ENCODE results near the gene TCF4.

The TCF4 gene

DNA sequence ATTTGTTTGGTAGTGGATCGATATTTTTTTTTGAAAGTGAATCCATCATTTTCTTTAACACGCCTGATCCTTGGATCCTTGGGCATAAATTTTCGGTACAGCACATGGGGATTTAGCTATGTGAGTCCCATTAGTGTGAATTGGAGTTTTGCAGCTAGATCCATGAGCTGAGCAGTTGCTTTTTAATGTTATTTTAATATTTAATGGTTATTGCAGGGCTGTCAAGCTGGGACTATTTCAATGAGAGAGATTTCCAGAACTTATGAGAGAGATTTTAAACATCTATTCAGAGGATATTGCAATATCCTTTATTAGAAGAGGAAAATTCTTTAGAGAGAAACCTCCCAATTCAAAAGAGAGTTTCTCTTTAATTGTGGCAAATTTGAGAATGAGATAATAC, 35.6 kb upstream of the TCF4 start:
- H3K14ac ChIP-seq (ENCODE audit: low read length): no peak overlapping the region
- no peaks in the 10 kb centered on the region for H3K4me1 ChIP-seq (ENCODE audit: control insufficient read depth in 1 of 2, insufficient read depth in 2 of 2, low read length in 2 of 2)
- H4K8ac ChIP-seq (ENCODE audit: low read depth, low read length): no peak overlapping the region
- no peak overlapping the region for H4K91ac ChIP-seq (ENCODE audit: low read depth, low read length)
- no peak for DNase-seq
- no peak overlapping the region for H2BK5ac ChIP-seq (ENCODE audit: low read depth, low read length, poor library complexity)
- no peak overlapping the region for H2BK12ac ChIP-seq (ENCODE audit: low read length)
- H3K23ac ChIP-seq (ENCODE audit: low read length): no peak overlapping the region
- H2BK120ac ChIP-seq (ENCODE audit: insufficient read depth, low read length, poor library complexity): no peak overlapping the region
- H3K4me3 ChIP-seq (ENCODE audit: low read depth, low read length): no peak overlapping the region
- no peak overlapping the region for H3K4ac ChIP-seq (ENCODE audit: low read depth, low read length)
- H4K12ac ChIP-seq (ENCODE audit: low read depth, low read length): no peak overlapping the region
- H3K79me1 ChIP-seq (ENCODE audit: low read length): no peaks in the 10 kb centered on the region
- H2AFZ ChIP-seq (ENCODE audit: insufficient read depth, low read length, poor library complexity): no peak overlapping the region
- H3K79me2 ChIP-seq (ENCODE audit: control insufficient read depth, insufficient read depth, low read length, poor library complexity): no peaks in the 10 kb centered on the region
- WGBS (ENCODE audit: extremely low coverage, insufficient coverage, insufficient read length): 100% methylated on average over 1 of the region's 3 CpGs
- no peak overlapping the region for H3K18ac ChIP-seq (ENCODE audit: low read length)
- no peaks in the 10 kb centered on the region for H3K27me3 ChIP-seq (ENCODE audit: insufficient read depth, low read length)
- H3K36me3 ChIP-seq (ENCODE audit: control insufficient read depth in 1 of 2, insufficient read depth in 2 of 2, low read length in 2 of 2): no peaks in the 10 kb centered on the region
- H3K9ac ChIP-seq (ENCODE audit: low read length): no peak overlapping the region
- no peak overlapping the region for H2AK5ac ChIP-seq (ENCODE audit: low read length)
- no peaks in the 10 kb centered on the region for H3K9me3 ChIP-seq (ENCODE audit: insufficient read depth, low read depth, low read length)
- H3K4me2 ChIP-seq (ENCODE audit: low read length): no peak overlapping the region
- no peak overlapping the region for H3K27ac ChIP-seq (ENCODE audit: low read depth, low read length)

DNA sequence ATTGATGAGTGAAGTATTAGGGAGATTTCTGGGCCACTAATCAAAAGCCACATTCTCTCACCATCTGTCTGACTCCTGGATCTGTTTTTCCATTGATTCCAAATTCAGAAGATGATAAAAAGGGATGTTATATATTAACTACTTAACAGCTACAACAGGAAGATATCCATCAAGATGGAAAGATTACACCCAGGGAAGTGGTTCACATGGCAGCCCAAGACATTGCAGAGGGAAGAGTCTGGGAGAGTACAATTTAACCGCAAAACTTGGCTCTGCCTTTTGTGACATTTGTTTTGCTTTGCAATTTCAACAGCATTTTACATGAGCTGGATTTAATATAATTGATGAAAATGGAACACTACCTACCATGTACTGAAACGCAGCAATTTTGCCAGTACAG, 22.5 kb upstream of the TCF4 start:
- Histone ChIP-seq H4K8ac (ENCODE audit: low read depth, low read length) (no peak overlapping the region), H3K36me3 (ENCODE audit: control insufficient read depth in 1 of 2, insufficient read depth in 2 of 2, low read length in 2 of 2) (no peaks in the 10 kb centered on the region), H3K4ac (ENCODE audit: low read depth, low read length) (no peak overlapping the region), H3K9ac (ENCODE audit: low read length) (no peak overlapping the region), H3K4me2 (ENCODE audit: low read length) (no peak overlapping the region), H3K4me1 (ENCODE audit: control insufficient read depth in 1 of 2, insufficient read depth in 2 of 2, low read length in 2 of 2) (no peaks in the 10 kb centered on the region), H3K23ac (ENCODE audit: low read length) (no peak overlapping the region), H4K91ac (ENCODE audit: low read depth, low read length) (no peak overlapping the region), H2BK12ac (ENCODE audit: low read length) (no peak overlapping the region), H3K4me3 (ENCODE audit: low read depth, low read length) (no peak overlapping the region), H4K12ac (ENCODE audit: low read depth, low read length) (no peak overlapping the region), H2AK5ac (ENCODE audit: low read length) (no peak overlapping the region), H3K79me2 (ENCODE audit: control insufficient read depth, insufficient read depth, low read length, poor library complexity) (no peaks in the 10 kb centered on the region), H3K27me3 (ENCODE audit: insufficient read depth, low read length) (no peaks in the 10 kb centered on the region), H3K14ac (ENCODE audit: low read length) (no peak overlapping the region), H3K79me1 (ENCODE audit: low read length) (no peaks in the 10 kb centered on the region), H2AFZ (ENCODE audit: insufficient read depth, low read length, poor library complexity) (no peak overlapping the region), H3K18ac (ENCODE audit: low read length) (no peak overlapping the region), H3K27ac (ENCODE audit: low read depth, low read length) (no peak overlapping the region), H3K9me3 (ENCODE audit: insufficient read depth, low read depth, low read length) (no peaks in the 10 kb centered on the region), H2BK5ac (ENCODE audit: low read depth, low read length, poor library complexity) (no peak overlapping the region), H2BK120ac (ENCODE audit: insufficient read depth, low read length, poor library complexity) (no peak overlapping the region)
- no peak for DNase-seq
- no CpG with 5 or more reads among the region's 2 CpGs for WGBS (ENCODE audit: extremely low coverage, insufficient coverage, insufficient read length)

DNA sequence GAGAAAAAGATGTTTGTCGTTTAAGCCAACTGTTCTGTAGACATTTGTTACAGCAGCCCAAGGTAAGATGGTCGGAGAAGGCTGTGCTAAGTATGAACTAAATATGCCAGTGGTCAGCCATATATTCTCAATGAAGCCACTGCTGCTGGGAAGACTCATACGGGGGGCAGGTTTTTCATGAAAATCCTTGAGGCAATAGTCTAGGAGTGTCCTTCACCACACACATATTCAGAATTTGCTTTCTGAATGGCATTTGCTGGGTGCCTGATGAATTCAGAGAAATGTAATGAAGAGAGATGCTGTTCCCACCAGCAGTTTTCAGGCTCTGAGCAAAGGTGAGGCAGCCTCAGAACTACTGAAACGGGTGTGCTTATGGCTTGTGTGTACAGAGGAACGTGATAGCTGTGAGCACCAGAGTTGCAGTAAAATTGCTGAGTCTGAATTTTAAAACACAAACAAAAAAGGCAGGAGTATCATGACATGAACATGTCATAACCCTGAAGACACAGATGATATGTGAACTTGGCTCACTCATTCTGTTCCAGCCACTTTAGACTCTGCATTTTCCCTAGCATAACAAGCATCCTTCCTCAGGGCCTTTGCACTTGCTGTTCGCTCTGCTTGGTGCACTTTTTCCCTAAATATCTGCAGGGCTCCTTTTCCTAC, 21.3 kb upstream of the TCF4 start:
- no peak overlapping the region for H4K12ac ChIP-seq (ENCODE audit: low read depth, low read length)
- no peaks in the 10 kb centered on the region for H3K79me1 ChIP-seq (ENCODE audit: low read length)
- no peak overlapping the region for H3K4me2 ChIP-seq (ENCODE audit: low read length)
- DNase-seq: no peak
- H3K18ac ChIP-seq (ENCODE audit: low read length): no peak overlapping the region
- no peaks in the 10 kb centered on the region for H3K36me3 ChIP-seq (ENCODE audit: control insufficient read depth in 1 of 2, insufficient read depth in 2 of 2, low read length in 2 of 2)
- H3K9me3 ChIP-seq (ENCODE audit: insufficient read depth, low read depth, low read length): no peaks in the 10 kb centered on the region
- no peak overlapping the region for H4K91ac ChIP-seq (ENCODE audit: low read depth, low read length)
- no peak overlapping the region for H3K4ac ChIP-seq (ENCODE audit: low read depth, low read length)
- H3K9ac ChIP-seq (ENCODE audit: low read length): no peak overlapping the region
- no peak overlapping the region for H2BK5ac ChIP-seq (ENCODE audit: low read depth, low read length, poor library complexity)
- H3K27ac ChIP-seq (ENCODE audit: low read depth, low read length): no peak overlapping the region
- no peak overlapping the region for H2BK120ac ChIP-seq (ENCODE audit: insufficient read depth, low read length, poor library complexity)
- H3K4me1 ChIP-seq (ENCODE audit: control insufficient read depth in 1 of 2, insufficient read depth in 2 of 2, low read length in 2 of 2): no peaks in the 10 kb centered on the region
- no peak overlapping the region for H3K23ac ChIP-seq (ENCODE audit: low read length)
- H3K79me2 ChIP-seq (ENCODE audit: control insufficient read depth, insufficient read depth, low read length, poor library complexity): no peaks in the 10 kb centered on the region
- no peak overlapping the region for H2AFZ ChIP-seq (ENCODE audit: insufficient read depth, low read length, poor library complexity)
- H2AK5ac ChIP-seq (ENCODE audit: low read length): no peak overlapping the region
- H3K27me3 ChIP-seq (ENCODE audit: insufficient read depth, low read length): no peaks in the 10 kb centered on the region
- H4K8ac ChIP-seq (ENCODE audit: low read depth, low read length): no peak overlapping the region
- H3K4me3 ChIP-seq (ENCODE audit: low read depth, low read length): no peak overlapping the region
- H2BK12ac ChIP-seq (ENCODE audit: low read length): no peak overlapping the region
- H3K14ac ChIP-seq (ENCODE audit: low read length): no peak overlapping the region
- no CpG with 5 or more reads among the region's 6 CpGs for WGBS (ENCODE audit: extremely low coverage, insufficient coverage, insufficient read length)

DNA sequence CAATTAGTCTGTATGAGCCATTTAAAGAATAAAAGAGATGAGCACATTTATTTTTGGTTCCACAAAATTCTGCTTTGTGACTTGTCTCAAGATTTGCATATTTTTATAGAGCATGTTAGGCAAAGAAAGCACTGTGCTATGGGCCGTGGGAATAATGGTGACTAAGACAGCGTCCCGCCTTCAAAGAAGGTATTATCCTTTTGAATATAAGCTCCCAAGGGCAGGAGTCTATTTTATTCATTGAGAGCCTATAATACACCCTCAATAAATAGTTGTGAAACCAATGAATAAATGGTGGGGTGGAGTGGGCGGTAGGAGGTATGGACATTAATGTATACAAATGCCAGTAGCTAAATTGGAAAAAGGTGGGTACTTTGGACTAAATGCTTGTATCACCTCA, 20.5 kb upstream of the TCF4 start:
- Histone ChIP-seq H3K36me3 (ENCODE audit: control insufficient read depth in 1 of 2, insufficient read depth in 2 of 2, low read length in 2 of 2) (no peaks in the 10 kb centered on the region), H4K91ac (ENCODE audit: low read depth, low read length) (no peak overlapping the region), H3K9ac (ENCODE audit: low read length) (no peak overlapping the region), H2BK5ac (ENCODE audit: low read depth, low read length, poor library complexity) (no peak overlapping the region), H3K18ac (ENCODE audit: low read length) (no peak overlapping the region), H3K4me2 (ENCODE audit: low read length) (no peak overlapping the region), H3K4me3 (ENCODE audit: low read depth, low read length) (no peak overlapping the region), H3K79me2 (ENCODE audit: control insufficient read depth, insufficient read depth, low read length, poor library complexity) (no peaks in the 10 kb centered on the region), H3K9me3 (ENCODE audit: insufficient read depth, low read depth, low read length) (no peaks in the 10 kb centered on the region), H3K27me3 (ENCODE audit: insufficient read depth, low read length) (no peaks in the 10 kb centered on the region), H4K8ac (ENCODE audit: low read depth, low read length) (no peak overlapping the region), H3K4me1 (ENCODE audit: control insufficient read depth in 1 of 2, insufficient read depth in 2 of 2, low read length in 2 of 2) (no peaks in the 10 kb centered on the region), H3K79me1 (ENCODE audit: low read length) (no peaks in the 10 kb centered on the region), H2AK5ac (ENCODE audit: low read length) (no peak overlapping the region), H3K23ac (ENCODE audit: low read length) (no peak overlapping the region), H3K4ac (ENCODE audit: low read depth, low read length) (no peak overlapping the region), H2BK12ac (ENCODE audit: low read length) (no peak overlapping the region), H2BK120ac (ENCODE audit: insufficient read depth, low read length, poor library complexity) (no peak overlapping the region), H2AFZ (ENCODE audit: insufficient read depth, low read length, poor library complexity) (no peak overlapping the region), H3K14ac (ENCODE audit: low read length) (no peak overlapping the region), H4K12ac (ENCODE audit: low read depth, low read length) (no peak overlapping the region), H3K27ac (ENCODE audit: low read depth, low read length) (no peak overlapping the region)
- no CpG with 5 or more reads among the region's 4 CpGs for WGBS (ENCODE audit: extremely low coverage, insufficient coverage, insufficient read length)
- DNase-seq: no peak

All from trophoblast cell (in vitro differentiated cells and primary cell).